CD1c-positive myeloid dendritic cell (primary cell): ENCODE data around the gene ATP11A.
"Not testable (repeated sequence)": the region's sequence is repeated elsewhere in the genome, so short reads cannot be mapped to it uniquely, and the experiment has no call there.

Experiments
- DNase-seq: peaks from one replicate; pipeline ENCODE4 v3.0.0-alpha.2; 2016; ENCODE audit errors: extremely low spot score

Gene ATP11A

DNA sequence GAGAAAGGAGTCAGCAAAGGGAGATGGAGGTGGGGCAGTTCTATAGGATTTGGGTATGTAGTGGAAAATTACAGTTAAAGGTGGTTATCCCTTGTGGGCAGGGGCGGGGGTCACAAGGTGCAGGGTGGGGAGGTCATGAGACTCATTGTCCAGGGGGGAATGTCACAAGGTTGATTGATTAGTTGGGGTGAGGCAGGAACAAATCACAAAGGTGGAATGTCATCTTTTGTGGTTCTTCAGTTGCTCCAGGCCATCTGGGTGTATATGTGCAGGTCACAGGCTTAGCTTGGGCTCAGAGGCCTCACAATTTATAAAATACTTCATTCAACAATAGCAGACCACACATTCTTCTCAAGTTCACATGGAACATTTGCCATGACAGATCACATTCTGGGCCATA is 109.6 kb downstream of the ATP11A start:
- no peak for DNase-seq

DNA sequence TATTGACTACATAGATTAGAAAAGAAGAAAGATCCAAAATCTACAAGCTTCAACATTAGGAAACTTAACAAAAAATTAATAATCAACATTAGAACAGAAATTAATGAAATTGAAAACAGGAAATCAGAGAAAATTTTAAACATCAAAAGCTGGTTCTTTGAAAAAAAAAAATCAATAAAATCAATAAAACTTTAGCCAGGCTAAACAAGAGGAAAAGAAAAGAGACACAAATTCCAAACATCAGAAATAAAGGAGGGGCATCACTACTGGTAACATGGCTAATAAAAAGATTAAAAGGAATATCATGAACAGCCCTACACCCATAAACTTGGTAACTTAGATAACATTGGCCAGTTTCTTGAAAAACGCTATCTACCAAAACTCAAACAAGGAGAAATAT is 110.2 kb downstream of the ATP11A start:
- DNase-seq, result no peak

- DNase-seq, result not testable (repeated sequence)
Observed at GRCh38 chr13:112800807-112801206, 111.0 kb downstream of the ATP11A start.

DNA sequence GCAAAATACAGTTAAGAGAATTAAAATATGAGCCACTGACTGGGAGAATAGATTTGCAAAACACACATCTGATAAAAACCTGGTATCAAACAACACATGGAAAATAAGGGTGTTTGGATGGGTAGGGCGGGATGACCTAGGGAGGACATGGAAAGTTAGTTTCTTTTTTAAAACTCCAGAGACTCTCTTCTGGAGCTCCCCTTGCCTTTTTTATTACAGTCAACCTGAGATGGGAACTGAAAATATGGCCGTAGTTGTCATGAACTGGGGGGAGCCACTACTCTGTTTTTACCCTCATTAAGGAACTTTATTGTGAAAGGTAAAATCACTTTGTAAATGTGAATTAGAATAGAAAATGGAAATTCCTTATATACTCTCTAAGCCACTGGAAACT is 113.0 kb downstream of the ATP11A start:
- peak; percentile 4 for DNase-seq

DNA sequence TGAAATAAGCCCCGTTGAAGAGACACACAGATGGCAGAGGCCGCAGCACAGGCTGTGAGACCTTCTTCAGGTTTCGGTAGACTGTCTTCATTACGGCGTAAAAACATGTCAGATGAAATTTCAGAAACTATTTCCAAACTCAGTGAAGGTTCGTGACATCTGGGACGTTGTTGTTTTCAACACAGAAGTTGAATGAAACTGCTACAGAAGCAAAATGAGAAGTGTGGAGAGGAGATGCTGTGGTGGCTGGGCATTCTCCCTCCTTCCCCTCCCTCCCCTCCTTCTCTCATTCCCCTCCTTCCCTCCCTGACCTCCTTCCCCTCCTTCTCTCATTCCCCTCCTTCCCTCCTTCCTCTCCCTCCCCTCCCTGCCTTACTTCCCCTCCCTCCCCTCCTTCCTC is 113.6 kb downstream of the ATP11A start:
- no peak for DNase-seq

GRCh38 chr13:112804374-112804773 is 114.5 kb downstream of the ATP11A start:
- DNase-seq, result no peak

DNA sequence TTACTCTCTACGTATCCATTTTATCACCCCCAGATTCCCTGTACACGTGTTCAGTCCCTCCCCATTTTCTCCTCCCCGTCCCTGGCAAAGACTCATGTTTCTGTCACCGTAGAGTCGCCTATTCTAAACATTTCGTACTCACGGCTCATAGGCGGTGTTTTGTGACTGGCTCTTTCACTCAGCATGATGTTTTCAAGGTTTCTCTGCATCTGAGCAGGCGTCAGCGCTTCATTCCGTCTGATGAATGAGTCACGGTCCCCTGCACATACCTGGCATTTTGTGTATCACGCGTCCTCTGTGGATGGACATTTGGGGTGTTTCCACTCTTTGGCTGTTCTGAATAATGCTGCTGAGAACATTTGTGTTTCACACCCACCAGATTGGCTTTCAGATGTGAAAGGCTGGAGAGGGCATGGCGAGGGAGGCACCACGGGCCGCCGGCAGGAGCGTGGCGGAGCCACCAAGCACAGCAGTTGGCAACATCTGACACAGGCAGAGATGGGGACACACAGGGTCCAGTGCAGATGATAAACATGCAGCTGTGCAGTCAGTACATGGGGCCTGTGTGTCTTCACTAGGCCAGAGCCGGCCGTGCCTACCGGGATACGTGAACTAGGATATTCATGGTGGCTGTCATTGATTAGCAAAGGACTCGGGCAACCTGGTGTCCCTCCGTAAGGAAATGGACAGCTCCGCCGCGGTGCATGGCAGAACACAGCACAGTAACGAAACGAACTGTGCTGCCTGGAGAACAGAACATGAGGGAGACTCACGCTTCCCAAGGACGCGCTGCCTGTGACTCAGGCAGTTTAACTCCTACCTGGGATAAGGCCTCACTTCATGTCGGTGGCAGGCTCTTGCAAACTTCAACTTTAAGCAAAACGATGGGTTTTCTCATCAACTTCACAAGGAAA is 117.2 kb downstream of the ATP11A start:
- no peak for DNase-seq

DNA sequence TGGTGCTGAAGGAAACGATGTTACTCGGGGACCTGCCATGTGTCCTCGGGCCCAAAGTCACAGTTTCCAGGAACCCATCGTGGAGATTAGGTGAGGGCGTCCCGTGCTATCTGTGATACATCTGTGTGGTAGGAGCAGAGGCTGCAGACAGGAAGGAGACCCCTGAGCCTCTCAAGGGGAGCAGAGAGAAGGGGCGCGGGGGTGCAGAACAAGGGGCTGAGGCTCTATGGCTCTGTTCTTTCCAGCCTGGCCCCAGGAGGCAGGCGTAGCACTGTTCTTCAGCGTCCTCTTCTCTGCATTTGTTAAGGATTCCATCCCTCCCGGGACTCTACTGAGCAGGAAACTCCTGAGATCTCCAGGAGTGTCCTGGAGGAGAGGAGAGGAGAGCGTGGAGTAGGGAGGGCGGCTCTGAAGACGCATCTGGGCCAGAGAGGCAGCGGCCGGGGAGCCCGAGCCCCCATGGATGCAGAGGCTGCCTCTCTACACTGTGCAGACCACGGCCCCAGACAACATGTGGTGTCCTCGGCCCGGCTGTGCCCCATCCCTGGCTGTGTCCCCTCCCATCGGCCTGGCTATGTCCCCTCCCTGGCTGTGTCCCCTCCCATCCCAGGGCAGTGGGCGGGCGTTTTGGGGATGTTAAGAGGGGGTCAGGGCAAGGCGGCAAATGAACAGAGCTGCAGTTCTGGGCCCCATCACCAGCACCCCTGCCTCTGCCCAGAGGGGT is 118.0 kb downstream of the ATP11A start:
- no peak for DNase-seq

GRCh38 chr13:112808377-112809140 is 118.7 kb downstream of the ATP11A start:
- DNase-seq, result no peak

DNA sequence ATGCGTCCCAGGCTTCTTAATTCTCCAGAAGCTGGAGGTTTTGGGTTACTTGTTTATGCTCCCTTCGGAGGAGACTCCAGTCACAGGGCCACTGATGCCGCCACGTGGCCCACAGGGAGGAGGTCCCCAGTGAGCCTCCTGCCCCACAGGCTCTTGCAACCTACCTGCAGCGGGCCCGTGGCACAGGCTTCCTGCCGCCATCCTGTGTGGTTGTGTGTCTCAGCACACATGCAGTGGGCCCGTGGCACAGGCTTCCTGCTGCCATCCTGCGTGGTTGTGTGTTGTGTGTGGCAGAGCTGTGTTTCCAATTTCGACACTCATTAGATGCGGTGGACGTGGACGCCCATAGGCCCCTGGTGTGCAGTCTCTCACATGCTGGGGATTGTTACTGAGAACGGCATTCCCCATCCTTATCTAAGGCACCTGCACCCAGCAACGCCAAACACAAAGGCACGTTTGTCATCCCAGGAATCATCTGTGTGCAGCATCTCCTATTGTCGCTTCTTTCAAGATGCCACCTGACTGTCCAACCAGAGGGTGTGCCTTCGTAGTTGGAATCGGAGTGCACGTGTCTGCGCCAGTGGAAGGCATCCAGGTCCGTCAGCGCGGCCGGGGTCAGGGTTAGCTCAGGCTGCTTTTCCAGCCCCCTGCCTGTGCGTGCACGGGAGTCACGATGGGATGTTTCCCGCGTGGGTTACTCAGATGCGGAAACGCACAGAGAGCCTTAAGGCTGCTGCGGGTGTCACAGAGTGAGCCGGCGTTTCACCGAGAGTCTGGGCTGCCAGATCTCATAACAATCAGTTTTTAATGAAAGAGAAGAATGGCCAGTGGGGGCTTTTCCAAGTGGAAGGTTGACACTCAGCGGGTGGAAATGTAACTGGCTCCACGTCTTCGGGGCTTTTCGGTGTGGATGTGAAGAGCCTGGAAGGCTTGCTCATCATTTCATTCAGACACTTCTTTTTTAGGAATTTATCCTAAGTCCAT is 119.8 kb downstream of the ATP11A start:
- no peak for DNase-seq

DNA sequence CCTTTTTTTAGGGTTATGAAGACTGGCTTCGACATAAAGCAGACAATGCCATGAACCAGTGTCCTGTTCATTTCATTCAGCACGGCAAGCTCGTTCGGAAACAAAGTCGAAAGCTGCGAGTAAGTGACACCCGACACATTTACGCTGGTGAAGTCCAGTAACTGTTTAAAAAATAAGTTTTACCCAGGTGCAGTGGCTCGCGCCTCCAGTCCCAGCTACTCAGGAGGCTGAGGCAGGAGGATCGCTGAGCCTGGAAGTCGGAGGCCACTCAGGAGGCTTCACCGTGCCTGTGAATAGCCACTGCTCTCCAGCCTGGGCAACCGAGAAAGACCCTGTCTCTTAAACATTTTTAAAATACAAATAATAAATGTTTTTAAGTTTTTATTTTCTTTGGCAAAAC is 120.8 kb downstream of the ATP11A start:
- DNase-seq, result no peak

DNA sequence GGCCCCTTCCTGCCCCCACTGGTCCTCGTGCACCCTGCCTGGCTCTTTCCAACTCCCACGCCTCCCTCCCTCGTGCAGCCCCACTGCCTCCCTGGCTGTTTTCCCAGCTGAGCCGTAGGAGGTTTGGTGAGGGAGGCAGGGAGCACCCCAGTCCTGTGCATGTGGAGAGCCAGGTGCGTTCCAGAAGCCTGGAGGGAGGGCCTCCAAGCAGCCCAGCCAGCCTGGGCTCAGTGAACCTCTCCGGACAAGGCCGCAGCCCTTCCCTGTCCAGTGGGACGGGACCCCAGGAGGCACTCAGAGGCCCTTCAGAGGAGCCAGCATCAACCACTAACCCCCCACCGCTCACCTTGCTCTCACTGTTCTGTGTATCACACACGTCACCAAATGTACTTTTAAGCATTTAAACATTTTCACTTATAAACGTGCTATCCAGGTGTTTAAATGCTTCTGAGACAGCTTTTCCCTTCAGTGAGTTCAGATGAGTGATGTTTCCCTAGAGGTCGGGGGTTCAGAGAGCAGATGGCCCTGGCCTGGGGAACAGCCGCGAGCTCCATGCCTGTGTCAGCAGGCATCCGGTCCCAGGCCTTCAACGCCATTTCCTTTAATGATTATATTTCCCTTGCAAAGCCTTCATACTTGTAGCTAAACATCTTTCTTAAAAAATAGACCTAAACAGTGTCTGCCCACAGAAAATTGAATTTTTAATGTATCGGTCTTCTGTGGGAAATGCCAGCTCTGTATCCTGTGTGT is 122.6 kb downstream of the ATP11A start:
- no peak for DNase-seq

DNA sequence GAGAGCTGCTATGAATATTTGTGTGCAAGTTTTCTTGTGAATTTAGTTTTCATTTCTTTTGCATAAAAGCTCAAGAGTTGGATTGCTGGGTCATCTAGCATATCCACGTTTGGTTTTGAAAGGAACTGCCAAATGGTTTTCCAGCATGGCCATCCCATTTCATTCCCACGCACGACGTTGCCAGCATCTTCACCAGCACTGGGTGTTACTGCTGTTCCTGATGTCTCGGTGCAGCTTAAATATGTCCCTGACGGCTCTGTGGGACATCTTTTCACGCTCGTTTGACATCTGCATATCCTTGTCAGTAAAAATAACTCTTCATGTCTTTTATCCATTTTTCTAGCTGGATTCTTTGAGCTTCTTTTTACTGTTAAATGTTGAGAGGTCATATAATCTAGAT is 123.7 kb downstream of the ATP11A start:
- no peak for DNase-seq

DNA sequence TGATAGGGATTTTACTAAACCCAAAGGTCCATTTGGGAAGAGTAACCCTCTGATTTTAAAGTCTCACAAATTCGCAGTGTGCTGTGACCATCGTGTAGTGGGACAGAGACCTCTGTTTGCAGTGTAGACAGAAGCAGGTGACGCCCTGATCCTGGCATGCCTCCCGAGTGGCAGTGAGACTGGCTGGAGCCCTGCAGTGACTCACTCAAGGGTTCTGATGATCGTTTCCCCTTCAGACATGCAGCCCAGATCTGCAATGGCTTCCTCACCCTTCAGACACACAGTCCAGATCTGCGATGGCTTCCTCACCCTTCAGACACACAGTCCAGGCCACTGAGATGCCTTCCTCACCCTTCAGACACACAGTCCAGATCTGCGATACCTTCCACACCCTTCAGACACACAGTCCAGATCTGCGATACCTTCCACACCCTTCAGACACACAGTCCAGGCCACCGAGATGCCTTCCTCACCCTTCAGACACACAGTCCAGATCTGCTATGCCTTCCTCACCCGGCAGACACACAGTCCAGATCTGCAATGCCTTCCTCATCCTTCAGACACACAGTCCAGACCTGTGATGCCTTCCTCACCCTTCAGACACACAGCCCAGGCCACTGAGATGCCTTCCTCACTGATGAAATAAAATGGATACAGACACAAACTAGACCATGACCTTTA is 125.2 kb downstream of the ATP11A start:
- no peak for DNase-seq

DNA sequence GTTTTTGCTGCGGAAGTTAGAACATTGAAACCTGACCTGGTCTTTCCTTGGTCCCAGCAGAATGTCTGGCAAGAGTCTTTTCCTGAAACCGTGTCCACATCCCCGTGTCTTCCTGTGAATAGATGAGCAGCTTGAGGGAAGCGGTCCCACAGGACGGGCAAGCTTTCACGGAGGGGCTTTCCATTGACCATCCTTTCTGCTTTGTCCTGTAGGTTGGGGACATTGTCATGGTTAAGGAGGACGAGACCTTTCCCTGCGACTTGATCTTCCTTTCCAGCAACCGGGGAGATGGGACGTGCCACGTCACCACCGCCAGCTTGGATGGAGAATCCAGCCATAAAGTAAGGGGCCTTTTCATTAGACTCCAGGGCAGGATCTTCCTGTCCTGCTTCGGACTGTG is 126.0 kb downstream of the ATP11A start:
- DNase-seq, result no peak

DNA sequence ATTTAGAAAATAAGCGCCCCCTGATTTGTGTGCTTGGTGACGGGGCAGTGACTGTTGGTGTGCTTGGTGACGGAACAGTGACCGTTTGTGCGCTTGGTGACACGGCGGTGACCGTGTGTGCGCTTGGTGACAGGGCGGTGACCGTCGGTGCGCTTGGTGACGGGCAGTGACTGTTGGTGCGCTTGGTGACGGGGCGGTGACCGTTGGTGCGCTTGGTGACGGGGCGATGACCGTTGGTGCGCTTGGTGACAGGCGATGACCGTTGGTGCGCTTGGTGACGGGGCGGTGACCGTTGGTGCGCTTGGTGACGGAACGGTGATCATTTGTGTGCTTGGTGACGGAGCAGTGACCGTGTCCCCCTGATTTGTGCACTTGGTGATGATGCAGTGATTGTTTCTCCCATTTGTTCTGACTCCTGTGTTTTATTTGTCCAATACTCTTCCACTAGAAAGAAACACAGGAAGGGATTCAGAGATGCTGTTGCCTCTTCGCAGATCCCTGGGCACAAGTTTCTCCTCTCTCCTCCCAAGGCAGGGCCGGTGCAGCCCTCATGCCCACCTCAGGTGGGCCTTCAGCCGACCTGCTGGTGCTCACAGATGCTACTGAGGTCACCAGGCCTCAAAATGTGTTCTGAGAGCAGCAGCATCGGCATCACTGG is 128.3 kb downstream of the ATP11A start:
- DNase-seq, result no peak

DNA sequence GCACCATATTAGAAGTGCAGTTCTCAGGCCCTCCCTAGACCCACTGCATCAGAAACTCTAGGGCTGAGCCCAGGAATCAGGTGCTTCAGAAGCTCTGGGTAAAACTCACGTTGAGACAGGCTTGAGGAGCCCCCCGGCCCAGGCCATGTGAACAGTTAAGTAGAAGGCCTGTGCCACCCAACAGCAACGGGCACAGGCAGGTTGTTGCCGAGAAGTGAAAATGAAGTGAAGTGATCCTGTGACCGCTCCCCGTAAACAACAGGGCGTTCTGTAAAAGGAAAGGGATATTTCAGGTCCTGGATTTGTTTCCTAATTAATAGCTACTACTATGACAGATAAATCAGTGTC is 128.8 kb downstream of the ATP11A start:
- DNase-seq, result no peak

DNA sequence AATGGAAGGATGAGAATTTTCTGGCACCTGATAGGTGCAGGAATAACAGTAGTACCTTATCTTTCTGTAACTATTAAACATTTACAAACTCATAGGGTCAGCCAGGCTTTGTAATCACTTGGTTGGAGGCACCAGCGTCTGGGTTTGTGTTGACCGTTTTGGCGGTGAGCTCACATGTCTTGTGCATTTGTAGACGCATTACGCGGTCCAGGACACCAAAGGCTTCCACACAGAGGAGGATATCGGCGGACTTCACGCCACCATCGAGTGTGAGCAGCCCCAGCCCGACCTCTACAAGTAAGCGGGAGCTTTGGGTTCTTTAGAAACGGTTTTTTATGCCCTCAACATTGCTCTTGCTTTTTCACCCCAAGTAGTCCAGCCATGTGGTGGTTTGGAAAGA is 129.3 kb downstream of the ATP11A start:
- no peak for DNase-seq

- DNase-seq, result no peak
Observed at GRCh38 chr13:112819816-112820215, 130.0 kb downstream of the ATP11A start.
